Esophagus squamous epithelium (tissue), 5 donors: Measurements from ENCODE around the gene AMD1. TPM values are rescaled to one million over a fixed set of nuclear protein-coding genes. Genes with fewer than 3 reads are reported as not detected.
"Not testable (repeated sequence)": the region's sequence is repeated elsewhere in the genome, so short reads cannot be mapped to it uniquely, and the experiment has no call there.

ENCODE experiments used
- DNase-seq: peaks from one replicate; lab custom pipeline; 2025; lab: John Stamatoyannopoulos, UW
- H3K27ac ChIP-seq, 4 donors: fragments of 200-600 bp; sonication (generic); one replicate each; pipeline ENCODE4 v1.5.1; 2016 to 2019; ENCODE audit warnings: mild to moderate bottlenecking in 1 of 4
- H3K27me3 ChIP-seq, 4 donors: fragments of 200-600 bp; sonication (generic); 1 replicate in 3 of 4; 2 replicates in 1 of 4; pipeline versions ENCODE4 v1.5.1 to v1.6.0; 2017 to 2021; ENCODE audit warnings: antibody characterized with exemption in 1 of 4
- H3K36me3 ChIP-seq, 3 donors: fragments of 200-600 bp; sonication (generic); one replicate each; pipeline ENCODE4 v1.5.1; 2016 to 2019
- H3K4me1 ChIP-seq, 3 donors: fragments of 200-600 bp; sonication (generic); one replicate each; pipeline ENCODE4 v1.5.1; 2017 to 2019
- H3K4me3 ChIP-seq, 4 donors: fragments of 200-600 bp; sonication (generic); 1 replicate in 3 of 4; 2 replicates in 1 of 4; pipeline ENCODE4 v1.5.1; 2016 to 2019; ENCODE audit warnings: mild to moderate bottlenecking in 2 of 4, moderate library complexity in 1 of 4
- H3K9me3 ChIP-seq, 3 donors: fragments of 200-600 bp; sonication (generic); one replicate each; pipeline ENCODE4 v1.5.1; 2016 to 2019
- POLR2A ChIP-seq, 4 donors: fragments of 450-650 bp; IDR thresholded peaks; one replicate each; pipeline ENCODE4 v1.6.1; 2017; ENCODE audit warnings: antibody characterized with exemption in 4 of 4, mild to moderate bottlenecking in 4 of 4, moderate library complexity in 3 of 4
- WGBS, 2 donors: methylation state at CpG; one replicate each; pipeline ENCODE4 v1.1.5; 2018; 5-methylcytosine and 5-hydroxymethylcytosine counted together
- intact Hi-C: fragments of 100-400 bp; cut with DNase I; formaldehyde crosslinking; loops from one replicate; pipeline ENCODE4 v1.15.0; 2022
- total RNA-seq, 4 donors: library from RNA; depleted of rRNA; stranded (reverse); fragments of >200 nt; gene quantifications; one replicate each; pipeline ENCODE4 v1.1.0, GENCODE V29; 2016
- TF ChIP-seq, protein P1 (sequence below), 6 experiments: fragments of 450-650 bp in 4 of 6; fragments of 200-600 bp in 2 of 6; sonication (generic) in 2 of 6; IDR thresholded peaks; one replicate each; pipeline ENCODE4 v1.5.1; 2016 to 2019; ENCODE audit warnings: antibody characterized with exemption in 6 of 6, mild to moderate bottlenecking in 4 of 6, moderate library complexity in 4 of 6
- donor health status: DM: yes; HTN: yes; CAD: no.

The AMD1 gene
- total RNA-seq, 4 donors from 2014 or later, result 53.6 to 116 (median 103) TPM

DNA sequence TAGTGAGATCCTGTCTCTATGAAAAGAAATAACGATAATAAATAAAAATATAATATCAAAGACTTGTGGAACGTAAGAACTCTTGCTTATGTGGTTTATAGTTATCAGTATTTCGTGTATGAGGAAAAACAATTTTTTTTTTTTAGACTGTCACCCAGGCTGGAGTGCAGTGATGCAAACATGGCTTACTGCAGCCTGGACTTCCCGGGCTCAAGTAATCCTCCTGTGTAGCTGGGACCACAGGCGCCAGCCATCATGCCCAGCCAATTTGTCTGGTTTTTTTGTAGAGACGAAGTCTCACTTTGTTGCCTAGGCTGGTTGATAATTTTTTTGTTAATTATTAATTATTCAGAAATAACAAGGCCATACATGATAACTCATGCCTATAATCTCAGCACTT lies 40.8 kb upstream of the AMD1 start:
- no peak for DNase-seq
- intact Hi-C loops, result no loop called here
- 89 to 91% methylated on average over 6 of the region's 6 CpGs for WGBS, 2 donors
- Histone ChIP-seq H3K4me3 (no peak overlapping the region), H3K27ac (no peak overlapping the region), H3K36me3 (no peaks in the 10 kb centered on the region), H3K4me1 (peaks cover 0 to 3% (median 0%) of the 10 kb centered on the region in 3 donors), H3K27me3 (no peaks in the 10 kb centered on the region), H3K9me3 (no peaks in the 10 kb centered on the region)
- TF ChIP-seq, protein P1, sequence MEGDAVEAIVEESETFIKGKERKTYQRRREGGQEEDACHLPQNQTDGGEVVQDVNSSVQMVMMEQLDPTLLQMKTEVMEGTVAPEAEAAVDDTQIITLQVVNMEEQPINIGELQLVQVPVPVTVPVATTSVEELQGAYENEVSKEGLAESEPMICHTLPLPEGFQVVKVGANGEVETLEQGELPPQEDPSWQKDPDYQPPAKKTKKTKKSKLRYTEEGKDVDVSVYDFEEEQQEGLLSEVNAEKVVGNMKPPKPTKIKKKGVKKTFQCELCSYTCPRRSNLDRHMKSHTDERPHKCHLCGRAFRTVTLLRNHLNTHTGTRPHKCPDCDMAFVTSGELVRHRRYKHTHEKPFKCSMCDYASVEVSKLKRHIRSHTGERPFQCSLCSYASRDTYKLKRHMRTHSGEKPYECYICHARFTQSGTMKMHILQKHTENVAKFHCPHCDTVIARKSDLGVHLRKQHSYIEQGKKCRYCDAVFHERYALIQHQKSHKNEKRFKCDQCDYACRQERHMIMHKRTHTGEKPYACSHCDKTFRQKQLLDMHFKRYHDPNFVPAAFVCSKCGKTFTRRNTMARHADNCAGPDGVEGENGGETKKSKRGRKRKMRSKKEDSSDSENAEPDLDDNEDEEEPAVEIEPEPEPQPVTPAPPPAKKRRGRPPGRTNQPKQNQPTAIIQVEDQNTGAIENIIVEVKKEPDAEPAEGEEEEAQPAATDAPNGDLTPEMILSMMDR (IDR thresholded peaks at IDR 0.05), result no peak
- no peak for TF ChIP-seq POLR2A (IDR thresholded peaks at IDR 0.05)

DNA sequence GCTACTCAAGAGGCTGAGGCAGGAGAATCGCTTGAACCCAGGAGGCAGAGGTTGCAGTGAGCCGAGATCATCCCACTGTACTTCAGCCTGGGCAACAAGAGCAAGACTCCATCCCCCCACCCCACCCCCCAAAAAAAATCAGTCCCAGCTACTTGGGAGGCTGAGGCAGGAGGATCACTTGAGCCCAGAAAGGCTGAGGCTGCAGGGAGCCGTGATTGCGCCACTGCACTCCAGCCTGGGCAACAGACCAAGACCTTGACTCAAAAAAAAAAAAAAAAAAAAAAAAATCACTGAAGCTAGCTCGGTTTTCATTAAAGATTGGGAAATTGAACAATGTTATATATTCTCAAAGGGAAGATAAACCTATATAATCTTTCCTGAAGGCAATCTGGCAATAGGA lies 38.8 kb upstream of the AMD1 start:
- DNase-seq, H3K4me3 ChIP-seq, H3K27ac ChIP-seq, H3K4me1 ChIP-seq, intact Hi-C loops, H3K9me3 ChIP-seq, H3K36me3 ChIP-seq, H3K27me3 ChIP-seq: not testable (repeated sequence)
- 44 to 72% methylated on average over 3 of the region's 5 CpGs for WGBS, 2 donors

DNA sequence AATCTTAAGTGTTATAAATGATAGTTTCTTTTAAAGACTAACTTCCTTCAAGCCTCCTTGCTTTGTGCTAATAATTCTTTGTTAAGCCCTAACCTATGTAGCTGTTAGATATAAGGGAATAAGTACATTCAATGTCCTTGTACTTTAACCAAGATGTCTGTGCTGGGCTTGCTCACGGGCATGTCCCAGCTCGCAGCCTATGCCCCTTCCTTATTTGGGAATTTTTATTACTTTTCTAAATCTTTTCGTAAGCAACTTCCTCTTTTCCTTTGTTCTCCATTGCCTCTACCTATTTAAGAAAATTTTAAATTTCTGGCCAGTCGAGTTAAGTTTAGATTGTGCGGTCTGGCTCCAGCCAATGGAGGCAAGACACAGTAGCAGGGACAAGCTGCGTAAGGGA lies 33.3 kb upstream of the AMD1 start:
- Histone ChIP-seq H3K9me3 (no peaks in the 10 kb centered on the region), H3K36me3 (no peaks in the 10 kb centered on the region), H3K4me3 (no peak overlapping the region), H3K27me3 (no peaks in the 10 kb centered on the region), H3K27ac (no peak overlapping the region), H3K4me1 (no peaks in the 10 kb centered on the region)
- WGBS, 2 donors, result 71 to 84% methylated on average over 6 of the region's 6 CpGs
- no peak for TF ChIP-seq POLR2A (IDR thresholded peaks at IDR 0.05)
- TF ChIP-seq, protein P1 (IDR thresholded peaks at IDR 0.05), result no peak
- DNase-seq, result no peak
- intact Hi-C loops, result no loop called here

DNA sequence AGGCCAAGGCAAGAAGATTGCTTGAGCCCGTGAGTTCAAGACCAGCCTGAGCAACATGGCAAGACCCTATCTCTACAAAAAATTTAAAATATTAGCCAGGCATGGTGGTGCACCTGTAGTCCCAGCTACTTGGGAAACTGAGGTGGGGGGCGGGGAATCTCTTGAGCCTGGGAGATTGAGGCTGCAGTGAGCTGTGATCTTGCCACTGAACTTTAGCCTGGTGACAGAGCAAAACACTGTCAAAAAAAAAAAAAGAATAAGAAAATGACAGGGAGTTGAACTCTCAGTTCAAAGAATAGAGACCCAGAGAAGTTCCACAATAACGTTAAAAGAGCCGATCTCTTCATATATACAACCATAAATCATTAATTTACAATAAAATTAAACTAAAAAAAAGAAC lies 24.8 kb upstream of the AMD1 start:
- DNase-seq, result no peak

DNA sequence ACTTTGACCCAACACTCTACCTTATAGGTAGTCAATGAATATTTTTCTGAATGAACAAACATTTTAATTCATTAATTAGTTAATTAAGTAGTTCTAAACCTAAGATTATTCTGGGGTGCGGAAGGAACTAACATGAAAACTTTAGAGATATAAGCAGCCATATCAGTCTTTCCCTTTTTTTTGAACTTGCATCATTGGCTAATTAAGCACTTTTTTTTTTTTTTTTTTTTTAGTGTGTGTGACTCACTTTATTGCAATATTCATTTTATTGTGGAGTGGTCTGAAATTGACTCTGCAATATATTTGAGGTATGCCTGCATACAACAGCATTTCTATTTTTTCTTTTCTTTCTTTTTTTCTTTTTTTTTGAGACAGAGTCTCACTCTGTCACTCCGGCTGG lies 21.8 kb upstream of the AMD1 start:
- intact Hi-C loops, result no loop called here
- no peak for DNase-seq
- H3K9me3 ChIP-seq, result no peaks in the 10 kb centered on the region
- H3K27ac ChIP-seq, result no peak overlapping the region
- TF ChIP-seq POLR2A (IDR thresholded peaks at IDR 0.05), result no peak
- TF ChIP-seq, protein P1 (IDR thresholded peaks at IDR 0.05), result no peak
- WGBS, 2 donors, result 91% methylated on average over 2 of the region's 2 CpGs
- H3K4me1 ChIP-seq, result peaks cover 6 to 15% (median 8%) of the 10 kb centered on the region in 3 donors
- no peaks in the 10 kb centered on the region for H3K27me3 ChIP-seq
- H3K4me3 ChIP-seq, result no peak overlapping the region
- no peaks in the 10 kb centered on the region for H3K36me3 ChIP-seq

More for the DNA sequence above, 24.8 kb upstream of the AMD1 start:
- Histone ChIP-seq H3K27ac (no peak overlapping the region), H3K9me3 (no peaks in the 10 kb centered on the region), H3K27me3 (no peaks in the 10 kb centered on the region), H3K4me3 (no peak overlapping the region), H3K36me3 (no peaks in the 10 kb centered on the region), H3K4me1 (peaks cover 6 to 15% (median 8%) of the 10 kb centered on the region in 3 donors)
- TF ChIP-seq, protein P1 (IDR thresholded peaks at IDR 0.05), result no peak
- no peak for TF ChIP-seq POLR2A (IDR thresholded peaks at IDR 0.05)
- 76 to 83% methylated on average over 4 of the region's 4 CpGs for WGBS, 2 donors
- intact Hi-C loops, result no loop called here
